DOHH2 (cell line): ENCODE data around the gene AMDHD1.

Source experiments
- H3F3A ChIP-seq: fragments of 200-600 bp; sonication (generic), shearing (Covaris generic); 2 replicates; pipeline ENCODE4 v1.6.0; 2016; ENCODE audit warnings: antibody characterized with exemption, mild to moderate bottlenecking; ENCODE audit not compliant: control insufficient read depth, insufficient read depth
- H3K27ac ChIP-seq: fragments of 200-600 bp; sonication (generic); 2 replicates; pipeline ENCODE4 v1.5.1; 2014; ENCODE audit warnings: low read depth, mild to moderate bottlenecking, low read length, moderate library complexity
- H3K27me3 ChIP-seq: fragments of 200-600 bp; sonication (generic); 2 replicates; pipeline ENCODE4 v1.6.1; 2014; ENCODE audit warnings: mild to moderate bottlenecking, low read length, mixed read lengths; ENCODE audit not compliant: control insufficient read depth
- H3K36me3 ChIP-seq: fragments of 200-600 bp; sonication (generic); 2 replicates; pipeline ENCODE4 v1.6.1; 2014; ENCODE audit warnings: mild to moderate bottlenecking, low read length, moderate library complexity, mixed read lengths; ENCODE audit not compliant: control insufficient read depth
- H3K4me1 ChIP-seq: fragments of 200-600 bp; sonication (generic); 2 replicates; pipeline ENCODE4 v1.6.1; 2014; ENCODE audit warnings: mild to moderate bottlenecking, low read length, mixed read lengths; ENCODE audit not compliant: control insufficient read depth
- H3K4me2 ChIP-seq: fragments of 200-600 bp; sonication (generic); 2 replicates; pipeline ENCODE4 v1.6.0; 2014; ENCODE audit warnings: mild to moderate bottlenecking, low read length, moderate library complexity
- H3K4me3 ChIP-seq: fragments of 200-600 bp; sonication (generic); 2 replicates; pipeline ENCODE4 v1.5.1; 2014; ENCODE audit warnings: mild to moderate bottlenecking, low read length, mixed read lengths
- H3K79me2 ChIP-seq: fragments of 200-600 bp; sonication (generic); 2 replicates; pipeline ENCODE4 v1.6.1; 2014; ENCODE audit warnings: mild to moderate bottlenecking, low read length, mixed read lengths; ENCODE audit not compliant: control insufficient read depth
- H3K9me2 ChIP-seq: fragments of 200-600 bp; sonication (generic); replicated peaks from 2 replicates; pipeline ENCODE4 v1.6.1; 2014; ENCODE audit warnings: mild to moderate bottlenecking, low read length, mixed read lengths; ENCODE audit not compliant: control insufficient read depth
- H3K9me3 ChIP-seq: fragments of 200-600 bp; sonication (generic); 2 replicates; pipeline ENCODE4 v1.6.1; 2014; ENCODE audit warnings: antibody characterized with exemption, low read length, mixed read lengths; ENCODE audit not compliant: control insufficient read depth, insufficient read depth
- H4K20me1 ChIP-seq: fragments of 200-600 bp; sonication (generic); 2 replicates; pipeline ENCODE4 v1.6.0; 2014; ENCODE audit warnings: low read depth, mild to moderate bottlenecking, antibody characterized with exemption, low read length, moderate library complexity; ENCODE audit not compliant: control insufficient read depth, insufficient read depth
- EZH2phosphoT487 ChIP-seq: fragments of 200-600 bp; sonication (generic); IDR thresholded peaks from 2 replicates; pipeline ENCODE4 v1.6.1; 2017; ENCODE audit warnings: borderline replicate concordance, mild to moderate bottlenecking, antibody characterized with exemption, low read length, moderate library complexity, mixed read lengths
- TF ChIP-seq, protein P1 (sequence below): fragments of 200-600 bp; sonication (generic); IDR thresholded peaks from one replicate; pipeline ENCODE4 v1.5.1; 2014; ENCODE audit warnings: antibody characterized with exemption, mild to moderate bottlenecking, low read depth, low read length; ENCODE audit not compliant: poor library complexity, severe bottlenecking

AMDHD1 gene

DNA sequence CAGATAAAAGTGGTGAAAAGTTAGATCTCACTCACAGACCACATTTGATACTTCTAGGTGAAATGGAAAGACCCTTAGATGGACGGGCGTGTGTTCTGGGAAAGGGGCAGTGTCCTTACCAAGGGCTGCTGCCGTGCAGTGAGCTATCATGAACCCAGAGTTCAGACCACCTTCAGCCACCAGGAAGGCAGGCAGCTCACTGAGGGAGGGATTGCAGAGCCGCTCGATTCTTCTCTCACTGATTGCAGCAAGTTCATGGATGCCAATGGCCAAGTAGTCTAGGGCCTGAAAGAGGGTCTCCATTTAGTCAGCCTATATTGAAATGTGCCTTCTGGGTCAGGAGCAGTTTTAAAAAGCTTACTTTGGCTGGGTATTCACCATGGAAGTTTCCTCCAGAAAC is 37.3 kb downstream of the AMDHD1 start:
- Histone ChIP-seq H3K9me2 (no peaks in the 10 kb centered on the region), H3K36me3 (no peaks in the 10 kb centered on the region), H3K4me3 (no peak overlapping the region), H3K4me1 (no peaks in the 10 kb centered on the region), H4K20me1 (no peaks in the 10 kb centered on the region), H3K9me3 (no peaks in the 10 kb centered on the region), H3K4me2 (no peak overlapping the region), H3K79me2 (no peaks in the 10 kb centered on the region), H3K27me3 (no peaks in the 10 kb centered on the region), H3F3A (no peaks in the 10 kb centered on the region), H3K27ac (no peak overlapping the region)
- TF ChIP-seq, protein P1, sequence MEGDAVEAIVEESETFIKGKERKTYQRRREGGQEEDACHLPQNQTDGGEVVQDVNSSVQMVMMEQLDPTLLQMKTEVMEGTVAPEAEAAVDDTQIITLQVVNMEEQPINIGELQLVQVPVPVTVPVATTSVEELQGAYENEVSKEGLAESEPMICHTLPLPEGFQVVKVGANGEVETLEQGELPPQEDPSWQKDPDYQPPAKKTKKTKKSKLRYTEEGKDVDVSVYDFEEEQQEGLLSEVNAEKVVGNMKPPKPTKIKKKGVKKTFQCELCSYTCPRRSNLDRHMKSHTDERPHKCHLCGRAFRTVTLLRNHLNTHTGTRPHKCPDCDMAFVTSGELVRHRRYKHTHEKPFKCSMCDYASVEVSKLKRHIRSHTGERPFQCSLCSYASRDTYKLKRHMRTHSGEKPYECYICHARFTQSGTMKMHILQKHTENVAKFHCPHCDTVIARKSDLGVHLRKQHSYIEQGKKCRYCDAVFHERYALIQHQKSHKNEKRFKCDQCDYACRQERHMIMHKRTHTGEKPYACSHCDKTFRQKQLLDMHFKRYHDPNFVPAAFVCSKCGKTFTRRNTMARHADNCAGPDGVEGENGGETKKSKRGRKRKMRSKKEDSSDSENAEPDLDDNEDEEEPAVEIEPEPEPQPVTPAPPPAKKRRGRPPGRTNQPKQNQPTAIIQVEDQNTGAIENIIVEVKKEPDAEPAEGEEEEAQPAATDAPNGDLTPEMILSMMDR: no peak
- TF ChIP-seq EZH2phosphoT487: no peak

DNA sequence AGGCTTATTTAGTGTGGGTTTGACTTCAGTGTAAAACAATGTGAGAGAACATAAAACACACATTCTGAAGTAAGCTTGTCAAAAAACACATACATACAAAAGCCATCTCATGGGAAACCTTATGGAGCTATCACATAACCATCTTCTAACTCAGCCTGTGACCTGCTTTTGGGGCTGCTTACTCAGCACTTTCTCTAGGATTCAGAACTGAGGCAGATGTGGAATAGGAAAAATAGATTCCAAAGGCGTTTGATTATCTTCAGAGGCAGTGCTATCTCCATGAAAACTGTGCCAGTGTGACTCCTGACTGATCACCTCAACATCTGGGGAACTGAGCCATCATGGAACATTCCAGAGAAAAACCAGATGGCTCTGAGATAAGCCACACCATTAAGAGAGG is 39.5 kb downstream of the AMDHD1 start:
- TF ChIP-seq, protein P1: no peak
- TF ChIP-seq EZH2phosphoT487: no peak
- Histone ChIP-seq H3K9me3 (no peaks in the 10 kb centered on the region), H4K20me1 (no peaks in the 10 kb centered on the region), H3F3A (no peaks in the 10 kb centered on the region), H3K27me3 (no peaks in the 10 kb centered on the region), H3K4me1 (no peaks in the 10 kb centered on the region), H3K36me3 (no peaks in the 10 kb centered on the region), H3K4me2 (no peak overlapping the region), H3K4me3 (no peak overlapping the region), H3K9me2 (no peaks in the 10 kb centered on the region), H3K27ac (no peak overlapping the region), H3K79me2 (no peaks in the 10 kb centered on the region)

DNA sequence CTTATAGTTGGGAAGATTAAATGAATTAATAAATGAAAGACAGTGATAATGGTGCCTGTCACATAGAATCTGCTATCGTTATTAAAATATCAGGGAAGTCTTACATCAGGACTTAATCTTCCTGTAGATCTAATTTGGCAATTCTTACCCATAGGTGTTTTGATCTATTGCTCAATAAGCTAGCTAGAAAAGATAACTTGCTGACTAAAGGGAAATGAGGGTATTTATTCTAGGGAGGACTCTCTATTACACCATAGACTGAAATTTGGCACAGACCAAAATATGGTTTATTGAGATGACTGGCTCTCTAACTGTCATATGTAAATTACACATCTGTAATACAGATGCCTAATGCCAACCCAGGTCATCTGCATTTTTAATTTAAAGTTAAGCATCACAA is 41.6 kb downstream of the AMDHD1 start:
- H3K36me3 ChIP-seq: no peaks in the 10 kb centered on the region

More for the DNA sequence above, 41.6 kb downstream of the AMDHD1 start:
- no peaks in the 10 kb centered on the region for H3F3A ChIP-seq
- no peaks in the 10 kb centered on the region for H3K27me3 ChIP-seq
- no peak overlapping the region for H3K4me3 ChIP-seq
- TF ChIP-seq, protein P1: no peak
- TF ChIP-seq EZH2phosphoT487: no peak
- H3K4me1 ChIP-seq: no peaks in the 10 kb centered on the region
- H3K79me2 ChIP-seq: no peaks in the 10 kb centered on the region
- H3K4me2 ChIP-seq: no peak overlapping the region
- no peak overlapping the region for H3K27ac ChIP-seq
- H4K20me1 ChIP-seq: no peaks in the 10 kb centered on the region
- H3K9me2 ChIP-seq: no peaks in the 10 kb centered on the region
- no peaks in the 10 kb centered on the region for H3K9me3 ChIP-seq
